Measurements from ENCODE around the gene ARHGAP25.
"Not testable (repeated sequence)": the region's sequence is repeated elsewhere in the genome, so short reads cannot be mapped to it uniquely, and the experiment has no call there.

ARHGAP25 gene

GRCh38 chr2:68802161-68802560 lies 67.5 kb downstream of the ARHGAP25 start:
- not testable (repeated sequence) for DNase-seq

DNA sequence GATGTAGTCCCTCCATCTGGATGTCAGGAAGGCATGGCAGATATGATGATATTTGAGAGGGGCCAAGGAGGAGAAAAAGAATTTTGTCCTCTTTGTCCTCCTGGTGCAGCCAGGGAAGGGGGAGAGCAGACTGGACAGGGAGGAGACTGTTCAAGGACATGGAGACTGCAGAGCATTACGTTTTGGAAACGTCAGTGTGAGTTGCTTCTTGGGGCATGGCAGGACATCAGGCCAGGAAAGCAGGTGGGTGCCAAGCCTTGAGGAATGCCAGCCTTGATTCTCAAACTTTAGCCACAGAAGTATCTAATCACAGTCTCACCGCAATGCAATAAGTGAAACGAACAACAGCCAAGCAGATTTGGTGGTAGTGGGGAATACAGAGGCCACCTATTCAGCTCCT lies 70.4 kb downstream of the ARHGAP25 start:
- no peak for DNase-seq

GRCh38 chr2:68806511-68807109 lies 72.0 kb downstream of the ARHGAP25 start:
- DNase-seq, result no peak

- no peak for DNase-seq
Measured at GRCh38 chr2:68807821-68808266, 73.2 kb downstream of the ARHGAP25 start.

DNA sequence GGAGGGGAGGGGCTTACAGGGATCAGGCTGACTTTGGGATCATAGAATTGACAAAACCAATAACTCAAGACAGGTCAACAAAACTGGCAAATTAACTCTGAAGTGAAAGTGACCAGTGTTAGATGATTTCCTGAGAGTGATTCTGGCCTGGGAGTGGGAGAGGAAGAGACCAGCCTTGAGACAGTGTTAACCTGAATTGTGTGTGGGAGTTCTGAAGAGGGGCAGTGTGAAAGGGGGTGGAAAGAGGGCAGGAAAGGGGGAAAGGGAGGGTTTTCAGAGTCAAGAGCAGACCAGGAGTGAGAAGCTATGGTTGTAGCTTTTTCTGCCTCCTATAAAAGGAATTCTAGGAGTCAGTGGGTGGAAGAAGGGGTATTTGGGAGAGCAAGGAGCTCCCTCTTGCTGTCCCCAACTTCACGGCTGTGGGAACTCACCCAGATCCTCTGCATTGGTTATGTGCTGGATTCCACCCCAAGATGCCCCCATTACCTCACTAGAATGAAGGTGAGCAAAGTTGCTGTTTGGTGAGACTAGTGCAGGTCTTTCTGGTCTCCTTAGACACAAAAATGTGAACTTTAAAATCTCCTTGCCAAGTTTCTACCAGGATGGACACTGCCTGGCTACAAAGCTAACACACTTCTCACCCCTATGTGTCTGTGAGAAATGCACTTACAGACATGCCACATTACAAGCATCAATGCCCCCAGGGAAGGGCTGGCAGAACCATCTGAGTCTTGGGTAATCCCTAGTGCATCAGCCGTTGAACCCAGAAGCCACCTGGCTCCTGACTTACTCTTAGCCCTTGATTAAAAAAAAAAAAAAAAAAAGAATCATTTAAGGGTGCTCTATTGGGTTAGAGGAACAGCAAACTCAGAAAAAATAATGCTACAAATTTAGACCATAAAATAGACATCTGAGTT lies 75.0 kb downstream of the ARHGAP25 start:
- DNase-seq, result no peak

DNA sequence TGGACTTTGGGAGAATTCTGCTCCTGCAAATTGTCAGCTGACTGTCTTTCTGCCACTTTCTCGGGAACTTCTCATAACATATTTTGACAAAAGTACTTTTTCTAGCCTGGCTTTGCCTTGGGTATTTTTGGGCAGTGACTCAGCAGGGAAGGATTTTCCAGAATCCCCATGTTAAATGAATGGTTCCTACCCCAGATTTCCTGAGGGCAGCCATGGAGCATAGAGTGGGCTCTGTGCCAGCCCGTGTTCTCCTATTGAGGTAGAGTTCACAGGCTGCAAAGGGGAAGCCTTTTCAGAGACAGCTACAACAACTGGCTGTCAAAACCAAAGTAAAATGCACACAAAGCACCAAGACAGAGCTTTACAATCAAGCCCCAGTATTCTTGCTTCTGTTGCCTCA lies 76.8 kb downstream of the ARHGAP25 start:
- no peak for DNase-seq

- DNase-seq, result no peak
Measured at GRCh38 chr2:68812251-68812650, 77.6 kb downstream of the ARHGAP25 start.

GRCh38 chr2:68813596-68813995 lies 79.0 kb downstream of the ARHGAP25 start:
- DNase-seq, result no peak

DNA sequence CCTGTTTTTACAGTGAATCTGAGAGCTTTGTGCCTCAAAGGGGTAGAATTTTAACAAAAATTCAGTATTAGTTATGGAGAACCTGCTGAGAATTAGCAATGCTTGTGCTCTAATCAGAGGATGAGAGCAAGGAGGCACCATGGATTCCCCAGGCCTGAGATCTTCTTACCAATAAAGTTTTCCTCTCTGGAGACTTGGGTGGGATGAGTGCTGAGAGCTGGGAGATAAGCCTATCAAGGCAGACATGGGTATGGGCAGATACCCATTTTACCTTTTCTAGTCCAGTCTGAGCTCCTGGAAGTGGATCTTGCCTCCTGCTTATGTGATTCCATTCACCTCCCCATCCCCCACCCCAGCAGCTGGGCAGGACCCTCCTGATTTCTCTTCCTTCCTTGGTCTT lies 82.7 kb downstream of the ARHGAP25 start:
- no peak for DNase-seq

DNA sequence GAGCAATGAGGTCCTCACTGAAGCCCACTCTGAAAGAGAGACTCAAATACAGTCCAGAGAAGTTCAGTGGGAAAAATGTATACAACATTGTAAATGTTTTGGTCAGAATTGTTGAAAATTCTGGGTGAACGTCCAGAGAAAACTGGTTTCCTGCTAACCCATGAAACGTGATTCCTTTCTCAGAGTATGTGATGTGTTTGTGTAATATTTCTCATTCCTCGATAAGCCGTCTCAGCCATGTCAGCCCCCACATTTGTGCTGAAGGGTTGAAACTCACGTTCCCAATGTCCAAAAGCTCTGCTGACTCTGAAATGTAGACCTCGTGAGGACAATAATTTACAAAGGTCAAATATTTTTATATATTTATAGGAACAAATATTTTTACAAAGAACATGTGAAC lies 84.9 kb downstream of the ARHGAP25 start:
- no peak for DNase-seq

DNA sequence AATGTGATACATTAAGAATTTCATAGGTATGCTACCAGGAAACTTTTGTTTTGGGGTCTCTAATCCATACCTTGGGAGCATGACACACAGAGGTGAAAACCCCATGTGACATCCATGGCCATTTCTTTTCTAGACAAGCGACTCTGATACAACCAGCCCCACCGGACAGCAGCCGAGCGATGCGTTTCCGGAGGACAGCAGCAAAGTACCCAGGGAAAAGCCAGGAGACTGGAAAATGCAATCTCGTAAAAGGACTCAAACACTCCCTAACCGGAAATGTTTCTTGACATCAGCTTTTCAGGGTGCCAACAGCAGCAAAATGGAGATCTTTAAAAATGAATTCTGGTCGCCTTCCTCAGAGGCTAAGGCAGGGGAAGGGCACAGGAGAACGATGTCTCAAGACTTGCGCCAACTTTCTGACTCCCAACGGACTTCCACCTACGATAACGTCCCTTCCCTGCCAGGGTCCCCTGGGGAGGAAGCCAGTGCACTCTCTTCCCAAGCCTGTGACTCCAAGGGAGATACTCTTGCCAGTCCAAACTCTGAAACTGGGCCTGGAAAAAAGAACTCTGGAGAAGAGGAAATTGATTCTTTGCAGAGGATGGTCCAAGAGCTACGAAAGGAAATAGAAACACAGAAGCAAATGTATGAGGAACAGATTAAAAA lies 87.7 kb downstream of the ARHGAP25 start:
- no peak for DNase-seq

GRCh38 chr2:68824831-68825230 lies 90.2 kb downstream of the ARHGAP25 start:
- no peak for DNase-seq

- no peak for DNase-seq
Measured at GRCh38 chr2:68825866-68826265, 91.3 kb downstream of the ARHGAP25 start.

GRCh38 chr2:68827666-68828065 lies 93.1 kb downstream of the ARHGAP25 start:
- no peak for DNase-seq

- DNase-seq, result peak; percentile 86
Measured at GRCh38 chr2:68828887-68829708, 94.5 kb downstream of the ARHGAP25 start.

DNA sequence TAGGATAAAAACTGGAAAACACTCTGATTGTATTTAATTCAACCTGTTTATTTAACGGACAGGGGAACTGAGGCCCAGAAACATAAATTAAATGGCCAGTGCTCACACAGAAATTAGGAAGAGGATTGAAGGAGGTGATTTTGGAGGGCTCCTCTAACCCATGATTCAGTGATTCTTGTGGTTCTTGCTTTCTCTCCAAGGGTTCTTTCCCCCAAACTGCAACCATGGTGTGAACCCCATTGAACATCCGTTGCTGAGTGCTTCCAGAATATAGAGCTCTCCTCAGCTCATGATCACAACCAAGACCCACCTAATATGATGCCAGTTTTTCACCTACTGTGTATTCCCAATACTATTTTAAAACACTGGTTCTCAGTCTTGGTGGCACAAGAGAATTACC lies 95.1 kb downstream of the ARHGAP25 start:
- DNase-seq, result no peak

GRCh38 chr2:68831686-68832232 lies 97.1 kb downstream of the ARHGAP25 start:
- DNase-seq, result no peak

GRCh38 chr2:68832233-68832869 lies 97.7 kb downstream of the ARHGAP25 start:
- no peak for DNase-seq

DNA sequence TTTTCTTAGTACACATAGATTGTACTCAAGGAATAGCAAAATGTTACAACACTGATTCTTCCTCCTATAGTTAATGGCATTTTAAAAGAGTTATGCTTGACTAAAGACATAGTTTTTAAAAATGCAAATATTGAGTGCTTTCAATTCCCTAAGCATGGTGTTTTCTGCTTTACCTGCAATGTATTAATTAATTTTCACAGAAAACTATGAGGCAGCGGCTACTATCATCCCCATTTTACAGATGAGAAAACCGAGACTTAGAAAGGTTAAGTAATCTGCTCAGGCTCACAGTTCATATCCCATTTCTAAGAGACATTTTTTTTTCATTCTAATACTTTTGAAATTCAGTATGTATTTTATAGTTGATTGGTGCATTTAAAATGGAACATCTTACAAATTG lies 98.6 kb downstream of the ARHGAP25 start:
- no peak for DNase-seq

DNA sequence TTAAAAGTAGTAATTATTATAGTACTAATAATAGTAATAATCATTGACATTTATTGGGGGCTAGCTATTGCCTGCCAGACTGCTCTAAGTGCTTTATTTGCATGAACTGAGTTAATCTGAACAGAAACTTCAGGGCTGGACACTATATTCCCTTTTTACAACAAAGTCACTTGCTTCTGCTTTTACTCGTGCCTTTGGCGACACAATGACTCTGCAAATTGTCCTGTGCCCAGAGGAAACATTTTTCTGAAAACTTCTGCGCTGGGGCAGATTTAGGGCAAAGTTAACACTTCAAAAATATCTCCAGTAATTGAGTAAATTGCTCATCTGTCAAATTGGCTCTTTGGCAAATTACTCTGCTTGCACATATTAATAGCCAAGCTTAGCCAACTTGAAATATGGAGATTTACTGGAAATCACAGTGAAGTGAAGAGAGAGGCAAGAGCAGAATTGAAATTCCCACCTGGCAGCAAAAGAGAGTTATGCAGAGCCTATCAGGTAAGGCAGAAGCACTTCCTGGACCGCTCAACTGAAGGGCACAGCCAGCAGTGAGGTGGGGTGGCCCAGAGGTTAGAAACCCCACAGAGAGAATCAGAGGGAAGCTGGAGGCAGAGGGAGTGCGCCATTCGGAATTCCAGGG lies 100.2 kb downstream of the ARHGAP25 start:
- no peak for DNase-seq

- no peak for DNase-seq
Measured at GRCh38 chr2:68835621-68836020, 101.0 kb downstream of the ARHGAP25 start.

Measured in NCI-H2029 treated with DMSO at 0.1 percent for 48 hours (cell line).